OCI-LY1 (cell line): ENCODE measurements around the gene FGGY.

Experiments
- CTCF ChIP-seq: fragments of 200-600 bp; sonication (generic), shearing (Covaris generic); IDR thresholded peaks from 2 replicates; pipeline ENCODE4 v1.5.1; 2017; ENCODE audit warnings: mild to moderate bottlenecking, antibody characterized with exemption, low read length, moderate library complexity, mixed read lengths
- EZH2 ChIP-seq: fragments of 200-600 bp; sonication (generic), shearing (Covaris generic); IDR thresholded peaks from 2 replicates; pipeline ENCODE4 v1.8.0; 2017; ENCODE audit warnings: borderline replicate concordance, mixed run types, mild to moderate bottlenecking, antibody characterized with exemption, low read length, moderate library complexity, mixed read lengths

- TF ChIP-seq CTCF: no peak
- no peak for TF ChIP-seq EZH2
Measured at GRCh38 chr1:59474496-59474895, 177.6 kb downstream of the FGGY start.
